K562 (cell line): ENCODE measurements around the gene NFATC1.

Source experiments
- JUN ChIP-seq, 2 experiments: sonication (generic) in 1 of 2; formaldehyde crosslinking in 1 of 2; IDR thresholded peaks; 2 replicates each; pipeline versions ENCODE4 v1.6.1 to v1.8.0; 2012 to 2022; ENCODE audit warnings: borderline replicate concordance in 2 of 2, mild to moderate bottlenecking in 2 of 2, improper control_type of control experiment in 1 of 2, low read depth in 1 of 2, low read length in 1 of 2, missing genetic modification reagents in 1 of 2
- TF ChIP-seq, protein P1 (sequence below), 3 experiments: IDR thresholded peaks in 2 of 3; conservative IDR thresholded peaks in 1 of 3; 2 replicates each; pipeline ENCODE4 v1.5.1; 2011 to 2012; ENCODE audit warnings: low read length in 3 of 3, mild to moderate bottlenecking in 3 of 3, control low read depth in 2 of 3, improper control_type of control experiment in 1 of 3, inconsistent platforms in 1 of 3, low read depth in 1 of 3, mixed read lengths in 1 of 3, moderate library complexity in 1 of 3; ENCODE audit not compliant: insufficient read depth in 2 of 3

DNA sequence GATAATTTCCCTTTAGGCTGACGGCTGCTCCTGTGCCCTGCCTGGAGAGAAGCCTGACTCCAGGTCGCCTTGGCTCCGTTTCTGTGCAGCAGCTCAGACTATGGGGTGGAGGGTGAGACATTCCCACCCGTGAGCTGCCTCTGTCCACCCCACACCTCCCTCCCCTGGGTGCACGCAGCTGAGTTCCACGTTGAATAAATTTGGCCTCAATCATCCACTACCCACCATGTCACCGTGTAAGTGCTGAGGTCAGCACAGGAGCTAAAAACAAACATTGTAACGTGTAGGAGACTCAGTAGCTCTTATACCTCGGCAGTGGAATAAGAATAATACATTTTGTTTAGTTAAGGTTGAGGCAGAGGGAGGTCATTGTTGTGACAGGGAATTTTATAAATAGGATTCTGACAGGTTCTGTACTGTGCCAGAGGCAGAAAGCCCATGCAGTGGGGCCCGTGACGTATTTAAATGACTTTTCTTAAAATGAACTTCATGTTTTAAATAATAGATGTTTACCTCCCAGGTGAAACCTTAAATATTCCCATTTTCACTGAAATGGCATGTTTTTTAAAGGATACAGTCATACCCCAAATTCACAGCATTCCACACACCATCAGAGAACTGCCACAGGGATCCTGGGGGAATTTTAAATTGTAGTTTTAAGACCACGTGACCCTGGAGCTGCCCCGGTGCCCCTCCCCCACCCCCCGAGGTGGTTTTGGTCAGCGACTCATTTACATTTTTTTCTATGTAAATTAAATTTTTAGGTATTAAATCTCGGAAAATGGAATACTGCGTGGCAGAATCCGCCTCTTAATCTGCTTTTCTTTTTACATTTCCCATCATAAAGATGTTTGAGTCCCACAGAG is 50.2 kb downstream of the NFATC1 start:
- TF ChIP-seq, protein P1, sequence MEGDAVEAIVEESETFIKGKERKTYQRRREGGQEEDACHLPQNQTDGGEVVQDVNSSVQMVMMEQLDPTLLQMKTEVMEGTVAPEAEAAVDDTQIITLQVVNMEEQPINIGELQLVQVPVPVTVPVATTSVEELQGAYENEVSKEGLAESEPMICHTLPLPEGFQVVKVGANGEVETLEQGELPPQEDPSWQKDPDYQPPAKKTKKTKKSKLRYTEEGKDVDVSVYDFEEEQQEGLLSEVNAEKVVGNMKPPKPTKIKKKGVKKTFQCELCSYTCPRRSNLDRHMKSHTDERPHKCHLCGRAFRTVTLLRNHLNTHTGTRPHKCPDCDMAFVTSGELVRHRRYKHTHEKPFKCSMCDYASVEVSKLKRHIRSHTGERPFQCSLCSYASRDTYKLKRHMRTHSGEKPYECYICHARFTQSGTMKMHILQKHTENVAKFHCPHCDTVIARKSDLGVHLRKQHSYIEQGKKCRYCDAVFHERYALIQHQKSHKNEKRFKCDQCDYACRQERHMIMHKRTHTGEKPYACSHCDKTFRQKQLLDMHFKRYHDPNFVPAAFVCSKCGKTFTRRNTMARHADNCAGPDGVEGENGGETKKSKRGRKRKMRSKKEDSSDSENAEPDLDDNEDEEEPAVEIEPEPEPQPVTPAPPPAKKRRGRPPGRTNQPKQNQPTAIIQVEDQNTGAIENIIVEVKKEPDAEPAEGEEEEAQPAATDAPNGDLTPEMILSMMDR (IDR thresholded peaks at IDR 0.05 in 2 of 3, conservative IDR thresholded peaks at IDR 0.05 in 1 of 3; ENCODE audit: insufficient read depth in 2 of 3, low read depth in 1 of 3, low read length in 3 of 3) = no peak
- TF ChIP-seq JUN (IDR thresholded peaks at IDR 0.05; ENCODE audit: borderline replicate concordance, low read depth, low read length) (no peak), JUN (CRISPR knock-in tag; IDR thresholded peaks at IDR 0.05; ENCODE audit: borderline replicate concordance) (no peak)
